HFFc6 (cell line): Measurements from ENCODE around the gene GAPT. TPM values are rescaled to one million over a fixed set of nuclear protein-coding genes. Genes with fewer than 3 reads are reported as not detected.

Experiments used
- DNase-seq: peaks from one replicate; pipeline ENCODE4 v3.0.0-alpha.2; 2018
- H3K27ac Mint-ChIP-seq: 2 replicates; pipeline ENCODE4 v1.8.0; 2020; ENCODE audit warnings: mild to moderate bottlenecking, mixed read lengths
- H3K27me3 Mint-ChIP-seq: 2 replicates; pipeline ENCODE4 v1.8.0; 2021; ENCODE audit warnings: mild to moderate bottlenecking, moderate library complexity, mixed read lengths; ENCODE audit not compliant: insufficient read depth
- H3K36me3 Mint-ChIP-seq: 2 replicates; pipeline ENCODE4 v1.8.0; 2021; ENCODE audit warnings: low read depth, mixed read lengths
- H3K4me1 Mint-ChIP-seq: 2 replicates; pipeline ENCODE4 v1.8.0; 2020; ENCODE audit warnings: low read depth, mixed read lengths
- H3K4me3 Mint-ChIP-seq: 2 replicates; pipeline ENCODE4 v1.8.0; 2020; ENCODE audit warnings: mild to moderate bottlenecking, moderate library complexity, mixed read lengths
- H3K9me3 Mint-ChIP-seq: 2 replicates; pipeline ENCODE4 v1.8.0; 2020; ENCODE audit warnings: mild to moderate bottlenecking, mixed read lengths
- total RNA-seq, 6 experiments: library from RNA; stranded (reverse); fragmentation: NEBNext Ultra II Directional; extraction: Animal tissue kit (Norgen Biotek cat#: 25700); gene quantifications; 2 replicates in 1 of 6; 3 replicates in 5 of 6; pipeline ENCODE4 v1.2.3, GENCODE V29; 2021
- TF ChIP-seq, protein P1 (sequence below): fragments of 200-600 bp; sonication (generic); IDR thresholded peaks from 2 replicates; pipeline ENCODE4 v1.5.0; 2021; ENCODE audit warnings: antibody characterized with exemption, mild to moderate bottlenecking

GAPT gene
- total RNA-seq, 6 experiments from 2014 or later = not detected

DNA sequence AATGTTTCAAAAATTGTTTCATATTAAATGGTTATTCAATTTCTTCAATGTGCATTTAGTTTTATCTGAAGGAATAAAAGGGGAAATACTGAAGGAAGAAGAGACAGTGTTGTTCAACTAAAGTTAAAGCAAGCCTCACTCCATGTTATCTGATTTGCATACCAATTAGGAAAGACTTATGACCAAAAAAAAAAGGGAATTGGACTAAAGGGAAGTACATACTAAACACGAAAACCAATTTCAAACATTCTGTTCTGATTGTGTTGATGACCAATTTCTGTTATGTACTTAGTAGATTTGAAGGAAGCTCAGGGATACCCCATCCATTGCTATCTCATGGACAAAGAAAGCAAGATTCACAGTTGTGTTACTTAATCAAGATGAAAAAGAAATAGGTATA is 4.9 kb upstream of the GAPT start:
- Mint-ChIP-seq H3K4me3 (no peak overlapping the region), H3K27ac (no peak overlapping the region), H3K9me3 (no peaks in the 10 kb centered on the region), H3K4me1 (no peaks in the 10 kb centered on the region), H3K27me3 (peaks cover 3% of the 10 kb centered on the region), H3K36me3 (no peaks in the 10 kb centered on the region)
- TF ChIP-seq, protein P1, sequence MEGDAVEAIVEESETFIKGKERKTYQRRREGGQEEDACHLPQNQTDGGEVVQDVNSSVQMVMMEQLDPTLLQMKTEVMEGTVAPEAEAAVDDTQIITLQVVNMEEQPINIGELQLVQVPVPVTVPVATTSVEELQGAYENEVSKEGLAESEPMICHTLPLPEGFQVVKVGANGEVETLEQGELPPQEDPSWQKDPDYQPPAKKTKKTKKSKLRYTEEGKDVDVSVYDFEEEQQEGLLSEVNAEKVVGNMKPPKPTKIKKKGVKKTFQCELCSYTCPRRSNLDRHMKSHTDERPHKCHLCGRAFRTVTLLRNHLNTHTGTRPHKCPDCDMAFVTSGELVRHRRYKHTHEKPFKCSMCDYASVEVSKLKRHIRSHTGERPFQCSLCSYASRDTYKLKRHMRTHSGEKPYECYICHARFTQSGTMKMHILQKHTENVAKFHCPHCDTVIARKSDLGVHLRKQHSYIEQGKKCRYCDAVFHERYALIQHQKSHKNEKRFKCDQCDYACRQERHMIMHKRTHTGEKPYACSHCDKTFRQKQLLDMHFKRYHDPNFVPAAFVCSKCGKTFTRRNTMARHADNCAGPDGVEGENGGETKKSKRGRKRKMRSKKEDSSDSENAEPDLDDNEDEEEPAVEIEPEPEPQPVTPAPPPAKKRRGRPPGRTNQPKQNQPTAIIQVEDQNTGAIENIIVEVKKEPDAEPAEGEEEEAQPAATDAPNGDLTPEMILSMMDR = no peak
- DNase-seq = no peak

DNA sequence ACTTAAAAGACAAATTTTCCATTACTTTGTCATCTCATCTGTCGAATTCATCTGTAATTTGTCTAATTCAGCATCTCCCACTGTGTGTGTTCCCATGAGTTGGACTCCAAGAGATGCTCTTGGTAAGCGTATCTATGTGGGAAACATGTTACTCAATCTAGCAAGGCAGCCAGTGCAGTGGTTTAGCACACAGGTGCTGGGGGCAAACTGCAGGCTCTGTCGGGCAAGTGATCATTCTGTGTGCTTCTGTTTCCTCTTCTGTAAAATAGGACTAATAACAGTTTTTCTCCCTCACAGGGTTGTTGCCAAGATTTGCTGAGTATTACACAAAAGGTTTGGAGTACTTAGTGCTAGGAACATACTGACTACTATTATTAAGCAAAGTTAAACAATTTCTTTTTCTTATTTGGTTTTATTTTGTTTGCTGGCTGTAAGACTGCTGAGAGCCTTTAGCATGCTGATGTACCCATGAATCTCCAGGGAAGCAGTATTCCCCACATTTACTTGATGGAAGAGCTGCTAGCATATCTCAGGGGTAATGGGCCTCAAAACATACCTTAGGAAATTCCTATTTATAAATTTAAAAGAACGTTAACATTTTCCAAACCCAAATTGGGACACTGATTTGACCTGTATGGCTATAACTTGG is 709 bp upstream of the GAPT start:
- no peaks in the 10 kb centered on the region for H3K9me3 Mint-ChIP-seq
- peaks cover 4% of the 10 kb centered on the region for H3K27me3 Mint-ChIP-seq
- H3K36me3 Mint-ChIP-seq = no peaks in the 10 kb centered on the region
- H3K27ac Mint-ChIP-seq = no peak overlapping the region
- TF ChIP-seq, protein P1 = no peak
- H3K4me1 Mint-ChIP-seq = no peaks in the 10 kb centered on the region
- H3K4me3 Mint-ChIP-seq = no peak overlapping the region
- no peak for DNase-seq

DNA sequence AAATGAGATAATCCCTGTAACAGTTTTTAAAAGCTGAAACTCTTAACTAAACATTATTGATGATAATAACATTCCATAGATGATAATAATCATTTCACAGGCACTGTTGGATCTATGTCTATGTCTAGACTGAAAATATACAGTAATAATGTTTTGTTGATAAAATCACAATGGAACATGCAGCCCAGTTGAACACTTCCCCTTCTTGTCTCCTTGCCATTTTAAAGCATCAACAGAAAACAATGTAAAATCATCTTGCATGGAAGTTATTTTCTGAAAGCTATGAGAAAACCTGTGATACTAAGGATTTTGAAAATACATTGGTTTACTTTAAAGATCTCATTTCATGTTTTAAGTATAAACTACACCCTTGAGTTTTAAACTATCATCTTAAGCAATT is 1.9 kb downstream of the GAPT start:
- H3K4me1 Mint-ChIP-seq = no peaks in the 10 kb centered on the region
- no peaks in the 10 kb centered on the region for H3K36me3 Mint-ChIP-seq
- TF ChIP-seq, protein P1 = no peak
- H3K27me3 Mint-ChIP-seq = peaks cover 7% of the 10 kb centered on the region
- H3K4me3 Mint-ChIP-seq = no peak overlapping the region
- no peaks in the 10 kb centered on the region for H3K9me3 Mint-ChIP-seq
- DNase-seq = no peak
- no peak overlapping the region for H3K27ac Mint-ChIP-seq

DNA sequence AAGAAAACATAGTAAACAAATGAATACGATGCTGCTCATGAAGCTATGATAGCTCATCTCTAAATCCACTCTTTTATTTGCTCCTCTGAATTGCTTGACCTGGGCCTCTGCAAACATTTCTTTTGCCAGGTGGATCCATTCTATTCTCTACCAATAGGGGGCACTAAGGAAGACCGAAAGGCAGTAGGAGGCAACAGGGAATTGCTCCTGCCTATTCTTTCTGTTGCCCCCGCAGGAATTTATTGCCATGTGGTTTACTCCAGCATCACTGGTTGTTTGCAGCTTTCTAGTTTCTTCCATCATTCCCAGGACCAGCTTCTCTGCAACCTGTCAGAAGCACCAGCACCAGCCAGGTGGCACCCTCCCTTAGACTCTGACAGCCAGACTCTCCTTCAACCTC is 5.3 kb downstream of the GAPT start:
- Mint-ChIP-seq H3K9me3 (no peaks in the 10 kb centered on the region), H3K36me3 (no peaks in the 10 kb centered on the region), H3K27ac (no peak overlapping the region), H3K4me3 (no peak overlapping the region), H3K4me1 (no peaks in the 10 kb centered on the region), H3K27me3 (peaks cover 8% of the 10 kb centered on the region)
- TF ChIP-seq, protein P1 = peak; percentile 63
- DNase-seq = no peak

DNA sequence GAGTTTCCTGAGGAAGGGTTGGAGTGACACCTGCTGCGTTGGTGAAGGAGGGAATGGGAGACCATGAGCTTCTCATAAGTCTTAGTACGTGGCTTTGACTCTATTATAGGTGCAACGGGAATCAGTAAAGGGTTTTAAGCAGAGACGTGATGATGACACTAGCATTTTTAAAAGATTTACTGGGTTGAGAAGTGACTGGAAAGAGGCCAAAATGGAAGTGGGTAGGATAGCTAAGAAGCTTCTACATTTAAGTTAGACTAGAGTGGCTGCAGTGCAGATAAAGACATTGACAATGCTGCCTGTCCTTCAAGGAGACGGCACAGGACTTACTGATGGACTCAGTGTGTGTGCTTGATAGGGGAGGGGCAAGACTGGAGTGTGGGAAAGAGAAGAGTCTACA is 6.2 kb downstream of the GAPT start:
- H3K9me3 Mint-ChIP-seq = no peaks in the 10 kb centered on the region
- no peaks in the 10 kb centered on the region for H3K36me3 Mint-ChIP-seq
- peaks cover 8% of the 10 kb centered on the region for H3K27me3 Mint-ChIP-seq
- H3K27ac Mint-ChIP-seq = no peak overlapping the region
- H3K4me3 Mint-ChIP-seq = no peak overlapping the region
- H3K4me1 Mint-ChIP-seq = no peaks in the 10 kb centered on the region
- DNase-seq = no peak
- TF ChIP-seq, protein P1 = no peak
